HuH-7 (cell line): ENCODE data around the gene CAP2.
A peak's percentile ranks its signal among the peaks of the same experiment; 100 is the strongest.
"Not testable (repeated sequence)": the region's sequence is repeated elsewhere in the genome, so short reads cannot be mapped to it uniquely, and the experiment has no call there.

Source experiments
- DNase-seq: peaks from one replicate; pipeline ENCODE4 v3.0.0; 2011; ENCODE audit warnings: low spot score

Gene CAP2

GRCh38 chr6:17439243-17439993 is 46.0 kb downstream of the CAP2 start:
- DNase-seq = no peak

- not testable (repeated sequence) for DNase-seq
Measured at GRCh38 chr6:17440811-17441210, 47.4 kb downstream of the CAP2 start.

- DNase-seq = no peak
Measured at GRCh38 chr6:17442196-17442595, 48.8 kb downstream of the CAP2 start.

- DNase-seq = peak; percentile 5
Measured at GRCh38 chr6:17446713-17447112, 53.3 kb downstream of the CAP2 start.

GRCh38 chr6:17448165-17448564 is 54.8 kb downstream of the CAP2 start:
- no peak for DNase-seq

- DNase-seq = no peak
Measured at GRCh38 chr6:17450397-17450796, 57.0 kb downstream of the CAP2 start.

- DNase-seq = no peak
Measured at GRCh38 chr6:17450832-17451231, 57.4 kb downstream of the CAP2 start.

- no peak for DNase-seq
Measured at GRCh38 chr6:17452096-17452495, 58.7 kb downstream of the CAP2 start.

GRCh38 chr6:17454316-17455005 is 61.1 kb downstream of the CAP2 start:
- no peak for DNase-seq

- DNase-seq = no peak
Measured at GRCh38 chr6:17455919-17456318, 62.5 kb downstream of the CAP2 start.

GRCh38 chr6:17456711-17457110 is 63.3 kb downstream of the CAP2 start:
- DNase-seq = no peak

GRCh38 chr6:17457405-17457804 is 64.0 kb downstream of the CAP2 start:
- no peak for DNase-seq

GRCh38 chr6:17457956-17458355 is 64.6 kb downstream of the CAP2 start:
- DNase-seq = no peak

GRCh38 chr6:17458966-17459365 is 65.6 kb downstream of the CAP2 start:
- no peak for DNase-seq

- no peak for DNase-seq
Measured at GRCh38 chr6:17460862-17461261, 67.5 kb downstream of the CAP2 start.

GRCh38 chr6:17466147-17466546 is 72.8 kb downstream of the CAP2 start:
- DNase-seq = no peak

GRCh38 chr6:17466707-17467106 is 73.3 kb downstream of the CAP2 start:
- no peak for DNase-seq

GRCh38 chr6:17469006-17469832 is 75.8 kb downstream of the CAP2 start:
- no peak for DNase-seq

- no peak for DNase-seq
Measured at GRCh38 chr6:17470202-17470937, 77.0 kb downstream of the CAP2 start.

GRCh38 chr6:17470938-17471327 is 77.5 kb downstream of the CAP2 start:
- DNase-seq = no peak

- peak; percentile 10 for DNase-seq
Measured at GRCh38 chr6:17472653-17473183, 79.3 kb downstream of the CAP2 start.

GRCh38 chr6:17473554-17473953 is 80.2 kb downstream of the CAP2 start:
- no peak for DNase-seq
